HL-60 (cell line): ENCODE data around the gene CLCNKB.
"Not testable (repeated sequence)": the region's sequence is repeated elsewhere in the genome, so short reads cannot be mapped to it uniquely, and the experiment has no call there.

ENCODE experiments used
- DNase-seq, 2 experiments: peaks; one replicate each; pipeline ENCODE4 v3.0.0-alpha.2; 2010 to 2020; ENCODE audit warnings: low read depth in 1 of 2, low spot score in 1 of 2
- H3K27ac ChIP-seq: fragments of 250-450 bp; sonication (Bioruptor Pico); replicated peaks from 2 replicates; pipeline ENCODE4 v1.5.1; 2020; ENCODE audit warnings: mild to moderate bottlenecking, moderate library complexity
- H3K27me3 ChIP-seq: fragments of 250-450 bp; sonication (Bioruptor Pico); 2 replicates; pipeline ENCODE4 v1.5.1; 2021; ENCODE audit warnings: mild to moderate bottlenecking, moderate library complexity; ENCODE audit not compliant: insufficient read depth, poor library complexity, severe bottlenecking
- H3K4me3 ChIP-seq: replicated peaks from 2 replicates; pipeline ENCODE4 v1.5.1; 2011; ENCODE audit warnings: mild to moderate bottlenecking, control low read depth, low read length; ENCODE audit not compliant: insufficient read depth
- GABPA ChIP-seq: IDR thresholded peaks from 2 replicates; pipeline ENCODE4 v1.6.1; 2012; ENCODE audit warnings: low read depth
- POLR2AphosphoS5 ChIP-seq: IDR thresholded peaks from 2 replicates; pipeline ENCODE4 v1.6.1; 2012; ENCODE audit warnings: low read depth
- SPI1 ChIP-seq: IDR thresholded peaks from 2 replicates; pipeline ENCODE4 v1.6.1; 2012; ENCODE audit warnings: low read depth, mild to moderate bottlenecking, borderline replicate concordance
- TF ChIP-seq, protein P1 (sequence below): IDR thresholded peaks from 2 replicates; pipeline ENCODE4 v1.6.1; 2012; ENCODE audit warnings: low read depth; ENCODE audit not compliant: insufficient replicate concordance
- TF ChIP-seq, protein P2 (sequence below): IDR thresholded peaks from one replicate; pipeline ENCODE4 v1.5.1; 2011; ENCODE audit warnings: low read length, control low read depth, inconsistent platforms; ENCODE audit not compliant: insufficient read depth

Gene CLCNKB

GRCh38 chr1:16061266-16061665 is 17.7 kb downstream of the CLCNKB start:
- TF ChIP-seq GABPA (no peak), POLR2AphosphoS5 (no peak), SPI1 (no peak)
- TF ChIP-seq, protein P1, sequence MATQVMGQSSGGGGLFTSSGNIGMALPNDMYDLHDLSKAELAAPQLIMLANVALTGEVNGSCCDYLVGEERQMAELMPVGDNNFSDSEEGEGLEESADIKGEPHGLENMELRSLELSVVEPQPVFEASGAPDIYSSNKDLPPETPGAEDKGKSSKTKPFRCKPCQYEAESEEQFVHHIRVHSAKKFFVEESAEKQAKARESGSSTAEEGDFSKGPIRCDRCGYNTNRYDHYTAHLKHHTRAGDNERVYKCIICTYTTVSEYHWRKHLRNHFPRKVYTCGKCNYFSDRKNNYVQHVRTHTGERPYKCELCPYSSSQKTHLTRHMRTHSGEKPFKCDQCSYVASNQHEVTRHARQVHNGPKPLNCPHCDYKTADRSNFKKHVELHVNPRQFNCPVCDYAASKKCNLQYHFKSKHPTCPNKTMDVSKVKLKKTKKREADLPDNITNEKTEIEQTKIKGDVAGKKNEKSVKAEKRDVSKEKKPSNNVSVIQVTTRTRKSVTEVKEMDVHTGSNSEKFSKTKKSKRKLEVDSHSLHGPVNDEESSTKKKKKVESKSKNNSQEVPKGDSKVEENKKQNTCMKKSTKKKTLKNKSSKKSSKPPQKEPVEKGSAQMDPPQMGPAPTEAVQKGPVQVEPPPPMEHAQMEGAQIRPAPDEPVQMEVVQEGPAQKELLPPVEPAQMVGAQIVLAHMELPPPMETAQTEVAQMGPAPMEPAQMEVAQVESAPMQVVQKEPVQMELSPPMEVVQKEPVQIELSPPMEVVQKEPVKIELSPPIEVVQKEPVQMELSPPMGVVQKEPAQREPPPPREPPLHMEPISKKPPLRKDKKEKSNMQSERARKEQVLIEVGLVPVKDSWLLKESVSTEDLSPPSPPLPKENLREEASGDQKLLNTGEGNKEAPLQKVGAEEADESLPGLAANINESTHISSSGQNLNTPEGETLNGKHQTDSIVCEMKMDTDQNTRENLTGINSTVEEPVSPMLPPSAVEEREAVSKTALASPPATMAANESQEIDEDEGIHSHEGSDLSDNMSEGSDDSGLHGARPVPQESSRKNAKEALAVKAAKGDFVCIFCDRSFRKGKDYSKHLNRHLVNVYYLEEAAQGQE, result no peak
- TF ChIP-seq, protein P2, sequence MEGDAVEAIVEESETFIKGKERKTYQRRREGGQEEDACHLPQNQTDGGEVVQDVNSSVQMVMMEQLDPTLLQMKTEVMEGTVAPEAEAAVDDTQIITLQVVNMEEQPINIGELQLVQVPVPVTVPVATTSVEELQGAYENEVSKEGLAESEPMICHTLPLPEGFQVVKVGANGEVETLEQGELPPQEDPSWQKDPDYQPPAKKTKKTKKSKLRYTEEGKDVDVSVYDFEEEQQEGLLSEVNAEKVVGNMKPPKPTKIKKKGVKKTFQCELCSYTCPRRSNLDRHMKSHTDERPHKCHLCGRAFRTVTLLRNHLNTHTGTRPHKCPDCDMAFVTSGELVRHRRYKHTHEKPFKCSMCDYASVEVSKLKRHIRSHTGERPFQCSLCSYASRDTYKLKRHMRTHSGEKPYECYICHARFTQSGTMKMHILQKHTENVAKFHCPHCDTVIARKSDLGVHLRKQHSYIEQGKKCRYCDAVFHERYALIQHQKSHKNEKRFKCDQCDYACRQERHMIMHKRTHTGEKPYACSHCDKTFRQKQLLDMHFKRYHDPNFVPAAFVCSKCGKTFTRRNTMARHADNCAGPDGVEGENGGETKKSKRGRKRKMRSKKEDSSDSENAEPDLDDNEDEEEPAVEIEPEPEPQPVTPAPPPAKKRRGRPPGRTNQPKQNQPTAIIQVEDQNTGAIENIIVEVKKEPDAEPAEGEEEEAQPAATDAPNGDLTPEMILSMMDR, result no peak
- Histone ChIP-seq H3K27ac (no peak overlapping the region), H3K27me3 (peaks cover 23% of the 10 kb centered on the region), H3K4me3 (no peak overlapping the region)
- no peak for DNase-seq

DNA sequence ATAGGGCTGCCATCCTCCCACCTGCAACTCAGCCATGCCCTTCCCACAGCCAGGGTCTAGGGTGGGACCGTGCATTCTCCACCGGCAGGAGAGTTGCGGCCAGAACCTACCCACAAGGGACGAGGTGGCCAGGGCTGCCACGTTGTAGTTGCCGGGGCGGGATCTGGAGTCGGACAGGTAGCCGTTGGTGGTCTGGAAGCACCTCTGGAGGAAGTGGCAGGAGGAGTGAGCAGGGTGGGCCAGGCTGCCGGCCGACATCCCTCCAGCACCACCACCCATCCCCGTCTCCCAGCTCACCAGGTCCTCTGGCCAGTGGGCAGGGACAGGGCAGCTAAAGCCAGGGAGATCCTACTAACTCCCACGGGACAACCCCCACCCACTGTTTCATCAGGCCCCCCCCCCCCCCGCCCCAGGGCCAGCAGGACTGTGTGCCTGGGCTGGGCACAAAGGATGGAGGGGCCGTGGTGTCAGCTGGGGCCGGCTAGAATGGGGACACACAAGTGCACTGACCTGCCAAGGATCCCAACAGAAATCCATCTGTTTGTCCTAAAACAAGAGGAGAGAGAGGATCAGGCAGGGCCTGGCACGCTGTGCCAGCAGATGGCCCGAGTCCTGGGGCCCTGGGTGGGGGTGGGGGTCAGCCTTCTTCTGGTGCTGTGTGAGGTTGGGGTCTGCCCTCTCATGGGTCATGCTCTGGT is 18.6 kb downstream of the CLCNKB start:
- DNase-seq, H3K4me3 ChIP-seq, H3K27ac ChIP-seq: not testable (repeated sequence)
- H3K27me3 ChIP-seq, result peaks cover 28% of the 10 kb centered on the region

DNA sequence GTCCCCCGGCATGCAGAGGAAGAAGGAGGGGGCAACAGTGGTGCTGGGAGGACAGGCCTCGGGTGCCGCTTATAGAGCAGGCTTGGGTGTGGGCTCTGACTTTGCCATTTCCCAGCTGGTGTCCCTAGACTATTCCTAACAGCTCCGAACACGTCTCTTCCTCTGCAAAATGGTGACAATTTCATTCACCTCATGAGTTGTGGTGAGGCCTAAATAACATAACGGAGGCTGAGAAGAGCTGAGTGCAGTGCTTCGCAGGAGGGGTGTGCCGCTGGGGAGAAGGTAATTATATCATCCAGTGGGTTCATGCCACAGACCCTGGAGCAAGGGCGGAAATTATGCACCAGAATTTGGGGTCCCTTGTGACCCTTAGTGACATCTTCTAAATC is 19.1 kb downstream of the CLCNKB start:
- H3K27ac ChIP-seq, DNase-seq, H3K4me3 ChIP-seq: not testable (repeated sequence)
- H3K27me3 ChIP-seq, result peaks cover 34% of the 10 kb centered on the region

DNA sequence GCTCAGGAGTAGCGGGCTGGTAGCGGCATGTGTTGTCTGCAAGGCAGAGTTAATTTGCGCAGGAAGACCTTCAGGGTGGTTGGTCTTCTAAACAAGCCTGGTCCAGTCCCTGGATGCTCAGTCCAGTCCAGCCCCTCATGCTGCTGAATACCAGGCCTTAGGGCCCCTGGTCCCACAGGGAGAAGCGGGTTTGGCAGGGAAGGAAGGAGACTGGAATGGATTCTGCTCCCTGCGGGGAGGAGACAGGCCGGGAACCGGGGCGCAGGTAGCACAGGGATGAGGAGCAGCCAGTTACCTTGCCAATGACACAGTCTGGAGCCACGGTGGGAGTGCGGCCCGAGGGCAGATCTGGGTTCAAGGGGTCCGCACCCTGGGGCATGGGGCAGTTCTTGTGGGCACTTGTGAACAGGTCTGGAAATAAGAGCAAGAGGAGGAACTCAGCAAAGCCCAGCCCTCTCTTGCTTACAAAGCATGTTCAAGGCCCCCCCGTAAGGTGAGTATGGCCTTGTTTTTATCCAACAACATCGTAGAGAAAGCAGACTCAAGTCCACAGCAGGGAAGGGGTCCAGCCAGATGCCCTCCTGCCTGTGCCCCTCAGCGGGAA is 19.7 kb downstream of the CLCNKB start:
- Histone ChIP-seq H3K4me3 (no peak overlapping the region), H3K27me3 (peaks cover 38% of the 10 kb centered on the region), H3K27ac (no peak overlapping the region)
- TF ChIP-seq POLR2AphosphoS5 (no peak), GABPA (no peak), SPI1 (no peak)
- TF ChIP-seq, protein P2, result no peak
- no peak for DNase-seq

GRCh38 chr1:16063921-16064320 is 20.3 kb downstream of the CLCNKB start:
- peaks cover 42% of the 10 kb centered on the region for H3K27me3 ChIP-seq
- TF ChIP-seq, protein P1, result no peak
- TF ChIP-seq, protein P2, result no peak
- TF ChIP-seq GABPA, result no peak
- TF ChIP-seq SPI1, result no peak
- TF ChIP-seq POLR2AphosphoS5, result no peak
- H3K27ac ChIP-seq, result no peak overlapping the region
- no peak overlapping the region for H3K4me3 ChIP-seq
- no peak for DNase-seq
